HG03558 (cell line): ENCODE data around the gene BTN1A1.
"Not testable (repeated sequence)": the region's sequence is repeated elsewhere in the genome, so short reads cannot be mapped to it uniquely, and the experiment has no call there.

Experiments used
- ATAC-seq: cut with Tn5 transposase; IDR thresholded peaks from one replicate; pipeline ENCODE4 v1.9.1; 2021; ENCODE audit warnings: moderate number of reproducible peaks; ENCODE audit not compliant: unreplicated experiment; ENCODE audit errors: extremely low read depth

The BTN1A1 gene

DNA sequence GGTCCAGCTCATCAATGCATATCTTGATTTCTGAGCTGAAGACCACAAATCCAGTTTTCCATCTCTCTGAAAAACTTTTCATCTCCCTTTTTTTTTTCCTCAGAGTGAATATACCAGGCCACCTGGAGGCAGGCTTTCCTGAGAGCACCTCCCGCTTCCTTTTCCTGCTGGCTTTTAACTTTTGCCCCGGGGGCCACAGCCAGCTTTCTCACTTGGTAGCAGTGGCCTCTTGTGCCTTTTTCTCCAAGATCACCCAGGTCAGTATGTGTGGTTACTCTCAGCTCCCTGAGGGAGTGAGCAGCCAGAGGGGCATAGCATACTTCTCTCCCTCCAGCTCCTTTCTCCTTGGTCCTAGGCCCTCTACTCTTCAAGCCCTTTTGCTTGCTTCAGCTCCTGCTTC, at the start of gene BTN1A1:
Gene BTN1A1 (plus strand): TSS at position 202 of the 400 bp plus-strand sequence. CDS start 984 bp downstream, outside the sequence.
- ATAC-seq = no peak

- ATAC-seq = no peak
Observed at GRCh38 chr6:26452631-26453235, 47.4 kb upstream of the BTN1A1 start.

GRCh38 chr6:26454631-26455030, 45.5 kb upstream of the BTN1A1 start:
- no peak for ATAC-seq

DNA sequence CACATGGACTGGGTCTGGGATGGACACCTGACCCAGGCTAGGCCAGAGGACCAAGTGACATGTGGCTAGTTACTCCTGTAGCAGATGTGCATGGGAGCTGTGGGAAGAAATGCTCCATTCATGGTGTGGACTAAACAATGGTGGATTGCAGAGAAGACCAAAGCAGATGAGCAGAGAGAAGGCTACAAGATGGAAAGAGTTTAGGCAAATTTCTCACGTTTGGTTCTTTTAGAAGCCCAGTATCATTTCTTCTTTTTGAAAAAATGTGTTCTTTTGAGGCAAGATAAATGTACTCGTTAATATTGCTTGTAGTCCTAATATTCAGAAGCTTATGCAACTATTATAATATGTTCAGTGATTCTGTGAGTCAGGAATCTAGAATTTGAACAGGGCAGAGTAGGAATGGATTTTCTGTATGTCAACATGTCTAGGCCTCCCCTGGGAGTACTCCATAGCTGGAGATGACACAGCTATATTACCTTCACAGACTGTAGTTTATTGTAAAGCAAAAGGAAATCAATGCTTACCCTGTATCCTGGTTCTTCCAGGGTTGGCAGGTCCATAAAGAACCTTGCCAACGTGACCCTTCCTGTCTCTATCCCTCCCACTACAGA, 44.6 kb upstream of the BTN1A1 start:
- no peak for ATAC-seq

DNA sequence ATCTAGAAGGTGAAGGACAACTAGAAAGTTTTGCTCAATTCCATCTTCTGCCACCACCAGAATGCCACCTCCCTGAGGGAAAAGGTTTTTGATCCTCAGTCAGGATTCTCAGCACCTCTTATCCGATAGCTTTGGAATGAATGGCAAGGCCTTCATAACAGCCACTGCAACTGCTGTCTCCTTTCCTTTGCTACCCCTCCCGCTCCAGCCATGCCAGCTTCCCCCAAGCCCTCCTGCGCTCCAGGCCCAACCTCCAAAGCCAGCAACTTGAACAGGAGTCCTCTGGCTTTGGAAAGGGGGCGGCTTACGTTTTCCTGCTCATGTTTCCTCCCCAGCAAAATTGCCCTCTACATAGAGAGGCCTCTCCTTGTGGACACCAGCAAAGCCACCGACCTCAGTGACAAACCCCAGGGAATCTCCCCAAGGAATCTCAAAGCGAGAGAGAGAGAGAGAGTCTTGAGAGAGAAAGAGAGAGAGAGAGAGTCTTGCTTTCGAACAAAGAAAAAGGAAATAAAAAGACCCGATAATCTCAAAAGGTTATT, 42.8 kb upstream of the BTN1A1 start:
- ATAC-seq = no peak

GRCh38 chr6:26457806-26458688, 42.1 kb upstream of the BTN1A1 start, which contains the start of gene BTN2A1:
Gene BTN2A1, plus strand, starts transcription at chr6:26457955. Its CDS starts 682 bp downstream, at chr6:26458637.
- peak; percentile 91 for ATAC-seq

DNA sequence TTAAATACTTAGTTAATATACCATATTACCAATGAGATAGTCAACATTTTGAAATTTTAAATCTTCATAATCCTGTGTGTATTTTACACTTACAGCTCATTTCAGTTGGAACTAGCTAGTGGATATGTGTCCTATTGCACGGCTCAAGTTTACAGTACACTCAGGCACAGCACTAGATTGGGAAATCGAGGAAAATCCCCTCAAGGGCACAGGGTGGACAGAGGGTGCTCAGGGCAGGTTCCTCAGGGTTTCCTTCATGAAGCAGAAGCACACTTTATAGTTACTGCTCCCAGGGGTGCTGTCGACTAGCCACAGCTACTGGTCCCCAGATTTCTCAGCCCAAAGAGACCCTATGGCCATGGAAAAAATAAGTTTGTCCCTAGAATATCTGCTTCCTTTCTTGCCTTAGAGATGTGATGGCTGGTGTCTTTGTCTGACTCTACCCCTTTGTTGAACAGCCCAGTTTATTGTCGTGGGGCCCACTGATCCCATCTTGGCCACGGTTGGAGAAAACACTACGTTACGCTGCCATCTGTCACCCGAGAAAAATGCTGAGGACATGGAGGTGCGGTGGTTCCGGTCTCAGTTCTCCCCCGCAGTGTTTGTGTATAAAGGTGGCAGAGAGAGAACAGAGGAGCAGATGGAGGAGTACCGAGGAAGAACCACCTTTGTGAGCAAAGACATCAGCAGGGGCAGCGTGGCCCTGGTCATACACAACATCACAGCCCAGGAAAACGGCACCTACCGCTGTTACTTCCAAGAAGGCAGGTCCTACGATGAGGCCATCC, 40.9 kb upstream of the BTN1A1 start:
- ATAC-seq = no peak

DNA sequence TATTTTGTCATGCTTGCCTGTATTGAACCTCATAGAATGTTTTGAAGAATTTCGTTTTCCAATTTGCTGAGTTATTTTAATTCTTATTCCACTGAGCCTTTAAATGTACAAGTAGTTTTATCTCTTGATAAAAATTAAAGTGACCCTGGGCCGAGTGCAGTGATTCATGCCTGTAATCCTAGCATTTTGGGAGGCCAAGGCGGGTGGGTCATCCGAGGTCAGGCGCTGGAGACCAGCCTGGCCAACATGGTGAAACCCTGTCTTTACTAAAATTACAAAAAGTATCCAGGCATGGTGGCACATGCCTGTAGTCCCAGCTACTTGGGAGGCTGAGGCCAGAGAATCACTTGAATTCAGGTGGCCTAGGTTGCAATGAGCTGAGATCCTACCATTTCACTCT, 38.8 kb upstream of the BTN1A1 start:
- ATAC-seq = not testable (repeated sequence)

DNA sequence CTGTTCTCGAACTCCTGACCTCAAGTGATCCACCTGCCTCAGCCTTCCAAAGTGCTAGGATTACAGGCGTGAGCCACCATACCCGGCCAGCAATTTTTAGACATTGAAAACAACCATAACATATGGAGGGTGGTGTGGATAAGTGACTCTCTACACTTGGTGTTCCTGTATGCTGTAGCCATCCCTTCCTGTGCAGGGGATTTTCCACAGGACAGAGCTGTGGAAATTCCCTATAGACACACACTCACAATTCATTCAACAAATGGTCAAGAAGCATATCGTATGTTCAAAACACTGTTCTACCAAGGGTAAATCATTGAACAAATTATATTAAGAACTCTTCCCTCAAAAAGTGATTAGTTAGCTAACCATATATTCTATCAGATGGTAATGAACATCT, 36.1 kb upstream of the BTN1A1 start:
- ATAC-seq = no peak

- ATAC-seq = no peak
Observed at GRCh38 chr6:26464416-26465131, 35.5 kb upstream of the BTN1A1 start.

GRCh38 chr6:26465776-26466175, 34.3 kb upstream of the BTN1A1 start:
- ATAC-seq = no peak

GRCh38 chr6:26468829-26469228, 31.3 kb upstream of the BTN1A1 start:
- no peak for ATAC-seq

DNA sequence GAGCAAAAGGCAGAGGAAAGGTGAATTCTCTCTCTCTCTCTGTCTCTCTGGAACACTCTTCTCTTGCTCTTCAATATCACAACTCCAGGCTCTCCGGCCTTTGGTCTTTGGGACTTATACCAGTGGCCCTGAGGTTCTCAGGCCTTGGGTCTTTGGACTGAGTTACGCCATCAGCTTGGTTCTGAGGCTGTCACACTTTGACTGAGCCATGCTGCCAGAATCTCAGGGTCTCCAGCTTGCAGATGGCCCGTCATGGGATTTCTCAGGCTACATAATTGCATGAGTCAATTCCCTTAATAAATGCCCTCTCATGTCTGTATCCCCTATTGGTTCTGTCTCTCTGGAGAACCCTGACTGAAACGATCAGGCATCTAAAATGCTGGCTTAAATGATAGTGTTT, 29.5 kb upstream of the BTN1A1 start:
- no peak for ATAC-seq

- no peak for ATAC-seq
Observed at GRCh38 chr6:26471970-26472369, 28.1 kb upstream of the BTN1A1 start.

GRCh38 chr6:26472549-26473290, 27.4 kb upstream of the BTN1A1 start:
- ATAC-seq = no peak

DNA sequence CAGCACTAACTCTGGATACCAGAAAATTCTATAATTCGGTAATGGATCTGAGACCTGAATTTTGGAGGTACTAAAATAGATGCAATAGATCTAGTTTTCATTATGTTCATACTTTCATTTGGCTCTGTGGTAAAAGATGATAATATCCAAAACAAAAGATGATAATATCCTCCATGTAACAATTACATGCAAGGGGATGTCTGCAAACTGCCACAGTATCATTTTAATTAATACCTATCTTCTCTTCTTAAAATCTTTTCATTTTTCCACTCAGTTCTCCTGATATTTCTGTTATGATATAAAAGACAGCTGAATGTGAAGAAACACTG, 26.7 kb upstream of the BTN1A1 start:
- ATAC-seq = no peak

DNA sequence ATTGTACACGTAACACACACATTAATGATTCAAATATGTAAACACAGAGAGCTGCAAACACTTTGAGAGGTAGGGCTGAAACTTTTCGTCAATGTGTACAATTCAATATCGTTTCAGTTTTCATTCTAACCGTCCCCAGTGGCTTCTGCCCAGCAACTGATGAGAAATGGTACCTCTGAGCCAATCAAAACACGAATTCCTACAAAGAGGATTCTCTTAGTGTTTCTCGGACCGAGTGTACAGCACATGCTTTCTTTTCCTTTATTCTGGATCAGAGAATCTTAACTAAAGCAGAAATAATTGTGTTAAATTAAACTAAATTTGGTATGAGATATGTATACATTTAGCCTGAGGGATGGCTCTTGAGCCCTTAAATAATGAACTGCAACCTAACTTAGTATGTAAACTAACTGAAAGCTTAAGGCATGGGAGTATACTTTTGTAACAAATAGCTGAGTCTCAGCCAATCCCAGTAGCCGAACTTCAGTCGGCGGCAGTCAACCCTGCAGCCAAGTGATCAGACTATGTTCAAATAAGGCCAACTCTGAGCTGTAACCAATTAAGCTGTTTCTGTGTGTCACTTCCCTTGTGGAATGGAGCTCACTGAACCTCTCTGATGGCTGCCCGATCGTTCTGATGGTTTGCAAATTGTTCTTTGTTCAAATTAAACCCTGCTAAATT, 26.2 kb upstream of the BTN1A1 start:
- ATAC-seq = peak; percentile 75

- ATAC-seq = no peak
Observed at GRCh38 chr6:26474439-26474881, 25.6 kb upstream of the BTN1A1 start.
